HG02642 (cell line): ENCODE data around the gene TCEA3.

Experiments
- ATAC-seq: cut with Tn5 transposase; IDR thresholded peaks from one replicate; pipeline ENCODE4 v1.9.1; 2021; ENCODE audit warnings: mild to moderate bottlenecking; ENCODE audit not compliant: unreplicated experiment, poor library complexity

The TCEA3 gene

DNA sequence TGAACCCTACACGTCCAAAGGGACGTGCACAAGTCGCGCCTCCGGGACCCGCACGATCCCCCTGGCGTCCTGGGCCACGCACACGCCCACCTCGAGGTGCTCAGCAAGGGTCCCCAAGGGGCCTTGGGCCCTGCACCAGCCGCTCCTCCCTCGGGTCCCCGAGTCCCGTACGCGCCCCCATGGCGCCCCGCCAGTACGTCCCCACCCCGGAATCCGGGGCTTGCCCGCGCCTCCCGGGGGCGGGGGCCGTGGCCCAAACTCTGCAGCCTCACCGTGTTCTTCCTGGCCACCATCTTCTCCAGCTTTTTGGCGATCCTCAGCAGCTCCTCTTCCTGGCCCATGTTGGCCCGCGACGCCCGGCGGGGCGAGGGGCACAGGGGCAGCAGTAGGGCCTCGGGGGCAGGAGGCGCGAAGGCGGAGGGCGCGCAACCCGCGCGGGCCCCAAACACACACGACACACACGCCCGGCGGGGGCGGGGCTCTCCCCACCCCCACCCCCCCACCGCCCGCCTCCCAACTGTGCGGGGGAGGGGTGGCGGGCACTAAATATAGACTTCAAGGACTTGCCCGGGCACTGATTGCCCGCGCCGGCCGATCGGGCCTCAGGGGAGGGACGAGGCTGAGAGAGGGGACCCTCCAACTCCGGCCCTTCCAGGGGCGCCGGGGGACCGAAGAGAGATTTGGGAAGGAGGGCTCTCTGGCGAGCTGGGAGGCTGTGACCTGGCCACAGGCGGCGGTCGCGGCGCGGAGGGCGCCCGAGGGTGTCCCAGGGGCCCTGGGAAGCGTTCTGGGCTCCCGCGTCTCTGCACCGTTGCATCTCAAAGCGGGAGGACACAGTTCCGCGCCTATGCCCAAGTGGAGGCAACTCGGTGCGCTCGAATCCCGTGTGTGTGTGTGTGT lies at the start of gene TCEA3:
Gene TCEA3 (minus strand): TSS at position 456 of the 900 bp plus-strand sequence. CDS start 115 bp downstream, at position 341.
- ATAC-seq = no peak

DNA sequence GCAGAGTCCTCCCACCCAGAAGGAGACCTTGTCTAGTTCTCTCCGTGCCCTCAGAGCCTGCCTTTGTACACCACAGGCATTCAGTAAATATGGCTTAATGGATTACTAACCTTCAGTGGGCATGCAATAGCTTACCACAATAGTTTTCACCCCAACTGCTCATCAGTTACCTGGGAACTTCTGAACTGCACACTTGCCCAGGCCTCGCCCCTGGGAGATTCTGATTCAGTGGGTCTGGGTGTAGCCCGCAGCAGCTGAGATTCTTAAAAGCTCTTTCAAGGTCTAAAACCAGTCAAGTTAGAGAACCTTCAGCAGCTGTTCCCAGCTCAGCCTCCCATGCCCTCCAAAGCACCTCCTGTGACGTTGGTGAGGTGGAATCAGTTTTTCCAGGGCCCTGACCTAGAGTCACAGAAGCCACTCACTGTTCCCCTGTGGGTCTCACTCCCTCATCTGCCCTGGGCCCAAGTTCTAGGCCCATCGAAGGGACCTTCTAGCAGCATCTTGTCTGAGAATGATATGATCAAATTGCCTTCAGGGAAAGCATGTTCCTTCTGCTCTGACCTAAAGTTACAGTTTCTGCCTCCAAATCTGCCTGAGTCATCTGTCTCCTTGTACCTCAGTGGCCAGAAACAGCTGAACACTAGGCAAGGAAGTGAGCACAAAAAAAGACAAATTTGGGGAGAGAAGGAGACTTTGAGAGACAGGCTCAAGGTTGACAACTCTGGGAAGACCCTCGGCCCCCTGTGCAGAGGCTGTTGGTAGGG lies 48.7 kb upstream of the TCEA3 start:
- ATAC-seq = no peak

- no peak for ATAC-seq
Measured at GRCh38 chr1:23472351-23473036, 47.9 kb upstream of the TCEA3 start.

- ATAC-seq = no peak
Measured at GRCh38 chr1:23471473-23472075, 47.0 kb upstream of the TCEA3 start.

DNA sequence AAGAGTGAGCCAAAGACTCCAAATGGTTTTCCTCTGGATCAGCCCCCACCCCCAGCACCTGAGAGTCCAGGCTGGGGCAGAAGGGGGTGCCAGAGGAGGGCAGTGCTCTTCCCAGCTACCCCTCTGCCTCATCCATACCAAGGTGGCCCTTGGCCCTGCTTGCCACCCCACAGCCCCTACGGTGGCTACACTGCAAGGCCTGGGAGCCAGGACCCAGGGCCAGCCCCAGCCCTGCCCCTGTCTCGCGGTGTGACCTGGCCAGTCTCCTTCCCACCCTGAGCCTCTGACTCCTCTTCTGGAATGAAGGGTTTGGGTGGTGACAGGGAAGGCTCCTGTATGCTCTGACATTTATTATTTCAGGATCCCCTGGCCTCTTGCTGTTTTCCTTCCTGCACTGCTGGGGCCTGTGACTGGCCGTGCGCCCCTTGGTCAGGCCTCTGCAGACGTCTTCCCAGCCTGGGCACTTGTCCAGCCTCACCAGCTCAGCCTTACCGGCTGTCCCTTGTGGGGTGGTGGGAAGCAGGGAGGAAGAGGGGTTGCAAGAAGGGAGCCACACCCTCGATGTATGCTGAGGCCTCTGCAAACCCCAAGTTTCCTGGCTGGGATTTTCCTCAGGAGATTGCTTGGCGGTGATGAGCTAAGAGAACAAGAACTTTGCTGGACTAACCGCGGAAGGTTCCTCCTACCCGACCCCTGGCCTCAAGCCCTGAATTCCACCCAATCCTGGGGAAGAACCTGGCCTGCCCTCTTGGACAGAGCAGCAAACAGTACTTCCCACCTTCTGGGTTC lies 45.9 kb upstream of the TCEA3 start:
- ATAC-seq = no peak

- no peak for ATAC-seq
Measured at GRCh38 chr1:23469372-23469982, 44.9 kb upstream of the TCEA3 start.

DNA sequence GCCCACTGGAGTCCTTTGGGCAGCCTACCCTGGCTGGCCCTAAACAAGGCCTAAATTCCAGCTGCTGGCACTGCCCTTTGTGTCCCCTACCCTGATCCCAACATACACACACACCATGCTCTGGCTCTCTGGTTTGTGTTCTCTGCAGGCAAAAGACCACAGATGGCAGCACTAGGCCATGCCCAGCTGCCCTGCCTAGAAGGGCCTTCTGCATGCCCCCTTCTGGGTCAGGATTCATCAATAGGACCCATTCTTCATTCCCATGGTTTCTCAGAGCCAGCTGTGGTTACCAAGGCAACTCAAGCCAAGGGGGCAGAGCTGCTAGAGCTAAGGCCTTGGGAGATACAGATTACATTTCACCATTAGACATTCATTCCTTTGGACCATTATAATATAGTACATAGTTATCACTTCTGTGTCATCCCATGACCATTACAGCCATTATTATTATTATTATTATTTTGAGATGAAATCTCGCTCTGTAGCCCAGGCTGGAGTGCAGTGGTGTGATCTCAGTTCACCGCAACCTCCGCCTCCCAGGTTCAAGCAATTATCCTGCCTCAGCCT lies 42.0 kb upstream of the TCEA3 start:
- no peak for ATAC-seq

- ATAC-seq = no peak
Measured at GRCh38 chr1:23463286-23463685, 38.7 kb upstream of the TCEA3 start.

DNA sequence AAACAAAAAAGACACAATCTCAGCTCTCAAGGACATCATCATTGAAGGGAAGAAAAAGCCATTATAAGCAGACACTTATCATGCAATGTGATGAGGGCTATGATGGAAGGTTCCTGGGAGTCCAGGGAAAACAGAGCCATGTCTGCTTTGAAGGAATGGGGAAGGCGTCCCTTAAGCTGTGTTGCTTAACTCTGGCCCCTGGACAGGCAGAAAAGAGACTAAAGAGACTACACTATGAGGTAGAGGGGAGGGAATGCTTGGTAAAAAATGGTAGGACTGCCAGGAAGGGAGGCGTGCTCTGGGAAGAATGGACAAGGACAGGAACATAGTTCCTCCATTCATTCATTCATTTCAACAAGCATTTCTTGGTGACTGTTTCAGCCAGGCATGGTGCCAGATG lies 38.2 kb upstream of the TCEA3 start:
- ATAC-seq = no peak

- no peak for ATAC-seq
Measured at GRCh38 chr1:23461050-23461449, 36.5 kb upstream of the TCEA3 start.

DNA sequence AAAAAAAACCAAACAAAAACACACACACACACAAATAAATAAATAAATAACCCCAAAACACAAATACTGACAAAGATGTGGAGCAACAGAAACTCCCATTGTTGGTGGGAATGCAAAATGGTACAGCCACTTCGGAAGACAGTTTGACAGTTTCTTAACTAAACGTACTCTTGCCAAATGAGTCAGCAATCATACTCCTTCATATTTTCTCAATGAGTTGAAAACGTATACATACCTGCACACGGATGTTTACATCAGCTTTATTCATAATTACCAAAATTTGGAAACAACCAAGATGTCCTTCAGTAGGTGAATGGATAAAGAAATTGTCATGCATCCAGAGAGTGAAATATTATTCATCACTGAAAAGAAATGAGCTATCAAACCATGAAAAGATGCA lies 36.0 kb upstream of the TCEA3 start:
- no peak for ATAC-seq

DNA sequence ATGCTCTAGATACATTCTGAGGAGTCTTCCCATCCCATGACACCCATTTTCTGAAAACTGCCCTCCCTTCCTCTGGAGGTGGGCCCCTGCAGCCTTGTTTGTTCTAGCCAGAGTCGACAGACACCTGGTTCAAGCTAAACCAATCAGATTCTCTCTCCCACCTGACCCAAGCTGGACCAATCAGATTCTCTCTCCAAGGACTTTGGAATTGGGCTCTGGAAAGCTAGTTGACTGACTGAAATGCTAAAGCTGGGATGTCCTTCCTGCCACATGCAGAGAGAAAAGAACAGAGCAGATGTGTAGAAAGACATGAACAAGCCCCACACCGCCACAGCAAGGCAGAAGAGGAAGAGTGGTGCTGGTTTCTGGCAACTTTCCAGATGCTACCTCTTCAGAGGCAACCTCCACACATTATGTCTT lies 34.8 kb upstream of the TCEA3 start:
- no peak for ATAC-seq

DNA sequence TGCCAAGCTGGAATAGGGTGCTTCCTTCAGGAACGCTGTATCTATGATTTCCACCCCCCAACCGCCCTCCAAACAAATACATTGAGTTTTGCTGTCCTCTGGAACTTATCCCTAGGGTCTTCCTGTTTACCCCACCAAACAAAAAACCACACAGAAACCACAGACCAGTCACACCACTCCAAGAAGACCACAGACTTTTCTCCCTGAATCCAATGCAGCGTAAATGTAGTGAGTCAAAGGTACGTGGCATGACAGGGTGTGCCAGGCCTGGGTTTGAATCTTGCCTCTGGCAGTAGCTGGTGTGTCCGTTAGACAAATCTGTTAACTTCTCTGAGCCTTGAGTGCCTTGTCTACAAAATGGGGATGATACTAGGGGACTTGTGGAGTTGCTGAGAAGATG lies 31.7 kb upstream of the TCEA3 start:
- ATAC-seq = no peak

DNA sequence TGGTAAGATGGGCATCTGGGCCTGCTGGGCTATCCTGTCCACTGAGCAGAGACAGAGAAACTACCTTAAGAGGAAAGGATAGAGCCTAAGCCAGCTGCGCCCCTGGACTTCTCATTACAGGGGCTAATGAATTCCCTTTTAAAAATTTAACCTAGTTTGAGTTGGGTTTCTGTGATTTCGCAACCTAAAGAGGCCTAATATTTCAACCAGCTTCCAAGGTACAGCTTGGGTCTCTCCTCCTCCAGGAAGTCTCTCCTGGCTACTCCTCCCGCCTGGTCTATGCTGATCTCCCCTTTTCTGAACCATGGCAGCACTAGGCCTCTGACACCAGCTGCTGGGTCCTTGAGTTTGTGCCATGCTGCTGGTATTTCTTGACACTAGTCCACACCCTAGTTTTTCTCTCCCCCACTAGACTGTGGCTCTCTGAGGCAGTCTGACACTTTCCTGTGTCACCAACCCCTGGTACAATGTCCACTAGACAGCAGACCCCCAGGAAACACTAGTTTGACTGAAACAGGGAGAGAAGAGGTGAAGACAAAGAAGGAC lies 29.0 kb upstream of the TCEA3 start:
- no peak for ATAC-seq

DNA sequence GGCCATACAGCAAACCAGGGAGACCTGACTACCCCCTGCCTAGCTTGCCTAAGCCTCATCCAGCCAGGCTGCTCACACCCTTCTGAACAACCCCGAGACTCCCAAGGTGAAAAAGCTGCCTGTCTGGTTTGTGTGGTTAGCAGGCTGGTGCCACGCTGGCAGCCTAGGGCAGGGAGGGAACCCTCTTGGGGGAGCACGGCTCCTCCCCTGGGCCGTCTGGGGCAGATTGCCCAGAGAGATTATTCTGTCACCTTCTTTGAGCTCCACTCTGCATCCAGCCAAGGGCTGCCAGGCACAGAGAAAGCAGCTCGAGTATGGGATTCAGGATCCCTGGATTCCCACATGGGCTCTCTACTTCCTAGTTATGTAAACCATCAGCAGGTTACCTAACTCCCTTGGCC lies 27.5 kb upstream of the TCEA3 start:
- no peak for ATAC-seq

GRCh38 chr1:23451441-23451840 lies 26.9 kb upstream of the TCEA3 start:
- no peak for ATAC-seq

DNA sequence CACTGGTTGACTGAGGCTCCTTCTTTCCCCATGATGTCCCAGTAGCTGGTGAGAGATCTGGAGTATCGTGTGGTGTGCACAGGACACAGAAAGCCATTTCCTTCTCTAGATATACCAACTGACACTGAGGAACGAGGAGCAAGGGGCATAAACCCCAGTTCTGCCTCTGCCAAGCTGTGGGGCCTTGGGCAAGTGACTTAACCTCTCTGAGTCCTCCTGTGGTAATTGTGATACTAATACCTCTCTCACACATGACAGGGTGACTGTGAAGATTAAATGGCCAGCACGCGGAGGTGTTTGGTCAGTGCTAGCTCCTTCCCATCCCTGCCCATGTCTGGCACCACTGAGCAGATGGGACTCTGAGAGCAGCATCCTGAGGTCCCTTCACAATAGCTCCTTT lies 26.3 kb upstream of the TCEA3 start:
- ATAC-seq = no peak

GRCh38 chr1:23449958-23450357 lies 25.4 kb upstream of the TCEA3 start:
- no peak for ATAC-seq

- ATAC-seq = no peak
Measured at GRCh38 chr1:23449306-23449705, 24.8 kb upstream of the TCEA3 start.
